Anterior cingulate cortex (tissue), 58 donors: ENCODE data around the gene E2F2.

Experiments used
- DNase-seq, 58 donors: peaks; one replicate each; lab custom pipeline; 2025; lab: John Stamatoyannopoulos, UW

Gene E2F2, protein sequence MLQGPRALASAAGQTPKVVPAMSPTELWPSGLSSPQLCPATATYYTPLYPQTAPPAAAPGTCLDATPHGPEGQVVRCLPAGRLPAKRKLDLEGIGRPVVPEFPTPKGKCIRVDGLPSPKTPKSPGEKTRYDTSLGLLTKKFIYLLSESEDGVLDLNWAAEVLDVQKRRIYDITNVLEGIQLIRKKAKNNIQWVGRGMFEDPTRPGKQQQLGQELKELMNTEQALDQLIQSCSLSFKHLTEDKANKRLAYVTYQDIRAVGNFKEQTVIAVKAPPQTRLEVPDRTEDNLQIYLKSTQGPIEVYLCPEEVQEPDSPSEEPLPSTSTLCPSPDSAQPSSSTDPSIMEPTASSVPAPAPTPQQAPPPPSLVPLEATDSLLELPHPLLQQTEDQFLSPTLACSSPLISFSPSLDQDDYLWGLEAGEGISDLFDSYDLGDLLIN

GRCh38 chr1:23530747-23531561 is at the start of gene E2F2:
E2F2 (minus strand) TSS chr1:23531233; CDS start chr1:23530793, 440 bp downstream.
- peak in 55 of 58 donors; percentile 14 to 92 (median 73) for DNase-seq

GRCh38 chr1:23578997-23579363 is 47.9 kb upstream of the E2F2 start:
- no peak for DNase-seq

- no peak for DNase-seq
These were observed 47.4 kb upstream of the E2F2 start for GRCh38 chr1:23578311-23578996.

GRCh38 chr1:23577056-23578004 is 46.3 kb upstream of the E2F2 start:
- peak in 2 of 58 donors; percentile 9 to 25 for DNase-seq

- DNase-seq, result no peak
These were observed 45.5 kb upstream of the E2F2 start for GRCh38 chr1:23576338-23577055.

GRCh38 chr1:23575226-23575810 is 44.3 kb upstream of the E2F2 start:
- no peak for DNase-seq

DNA sequence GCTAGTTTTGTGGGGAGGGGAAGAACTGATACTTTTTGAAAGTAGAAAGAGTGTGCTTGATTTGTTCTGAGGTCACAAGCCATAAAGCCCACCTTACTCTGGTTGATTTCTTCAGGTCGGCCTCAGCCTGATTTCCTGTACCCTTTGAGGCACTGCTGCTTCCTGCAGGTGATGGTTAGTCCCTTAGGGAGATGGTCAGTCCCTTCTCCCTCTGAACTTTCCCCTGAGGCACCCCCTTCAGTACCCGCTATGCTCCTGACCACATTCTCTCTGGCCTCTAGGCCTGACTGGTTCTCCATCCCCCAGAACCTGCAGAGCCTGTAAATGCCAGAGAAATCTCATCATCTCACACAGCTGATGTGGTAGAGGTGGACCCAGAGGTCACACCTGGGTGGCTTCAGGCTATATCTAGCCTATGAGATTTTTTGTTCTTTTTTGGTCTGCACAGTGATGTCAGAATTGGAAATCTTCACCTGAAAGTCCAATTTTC is 43.3 kb upstream of the E2F2 start:
- DNase-seq, result no peak

- DNase-seq, result no peak
These were observed 42.6 kb upstream of the E2F2 start for GRCh38 chr1:23573574-23574182.

DNA sequence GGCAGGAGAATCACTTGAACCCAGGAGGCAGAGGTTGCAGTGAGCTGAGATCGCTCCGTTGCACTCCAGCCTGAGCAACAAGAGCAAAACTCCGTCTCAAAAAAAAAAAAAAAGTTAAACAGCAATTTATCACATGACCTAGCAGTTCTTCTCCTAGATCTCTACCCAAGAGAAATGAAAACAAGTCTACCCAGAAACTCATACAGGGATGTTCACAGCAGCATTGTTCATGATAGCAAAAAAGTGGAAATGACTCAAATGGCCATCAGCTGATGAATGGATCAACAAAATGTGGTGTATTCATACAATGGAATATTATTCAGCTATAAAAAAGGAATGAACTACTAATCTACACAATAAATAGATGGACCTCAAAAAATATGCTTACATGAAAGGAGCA is 40.4 kb upstream of the E2F2 start:
- DNase-seq, result no peak

DNA sequence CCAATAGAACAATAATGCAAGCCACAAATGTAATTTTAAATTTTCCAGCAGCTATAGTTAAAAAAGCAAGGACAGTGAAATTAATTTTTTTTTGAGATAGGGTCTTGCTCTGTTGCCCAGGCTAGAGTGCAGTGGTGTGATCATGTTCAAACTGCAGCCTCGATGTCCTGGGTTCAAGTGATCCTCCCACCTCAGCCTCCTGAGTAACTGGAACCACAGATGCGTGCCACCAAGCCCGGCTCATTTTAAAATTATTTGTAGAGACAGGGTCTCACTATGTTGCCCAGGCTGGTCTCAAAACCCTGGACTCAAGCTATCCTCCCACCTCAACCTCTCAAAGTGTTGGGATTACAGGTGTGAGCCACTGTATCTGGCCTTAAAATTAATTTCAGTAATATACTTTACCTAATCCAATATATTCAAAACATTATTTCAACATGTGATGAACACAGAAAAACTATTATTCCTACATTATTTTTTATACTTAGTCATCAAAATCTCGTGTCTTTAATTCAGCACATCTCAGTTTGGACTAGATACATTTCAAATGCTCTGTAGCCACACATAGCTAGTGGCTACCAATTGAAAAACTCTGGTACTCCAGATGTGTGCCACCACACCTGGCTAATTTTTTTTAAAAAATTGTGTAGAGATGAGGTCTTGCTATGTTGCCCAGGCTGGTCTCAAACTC is 39.1 kb upstream of the E2F2 start:
- DNase-seq, result no peak

GRCh38 chr1:23568608-23569383 is 37.8 kb upstream of the E2F2 start:
- DNase-seq, result peak in 1 of 58 donors; percentile 54

DNA sequence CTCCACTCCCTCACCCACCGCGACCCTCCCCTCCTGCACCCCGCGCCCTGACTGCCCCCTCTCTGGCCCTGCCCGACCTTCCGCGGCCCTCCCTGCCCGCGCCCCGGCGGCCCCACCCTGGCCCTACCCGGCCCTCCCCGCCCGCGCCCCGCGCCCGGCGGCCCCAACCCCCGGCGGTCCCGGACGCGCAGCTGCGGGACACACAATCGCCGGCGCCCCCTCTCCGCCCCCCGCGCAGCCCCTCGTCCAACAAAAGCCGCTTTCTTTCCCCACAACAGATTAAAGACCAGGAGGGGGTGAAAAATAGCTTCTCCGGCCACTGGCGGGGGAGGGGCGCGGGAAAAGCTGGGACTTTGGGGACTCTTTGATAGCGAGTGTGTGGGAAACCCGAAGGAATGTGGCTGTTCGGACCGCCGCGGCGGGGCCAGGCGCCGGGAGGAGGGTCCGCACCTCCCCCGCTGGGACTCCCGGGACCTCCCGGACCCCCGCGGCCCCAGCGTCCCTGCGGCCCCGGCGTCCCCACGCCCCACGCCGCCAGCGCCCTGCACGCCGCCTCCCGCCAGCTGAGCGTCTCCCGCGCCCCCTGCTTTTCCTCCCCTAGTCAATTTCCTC is 37.1 kb upstream of the E2F2 start:
- peak in 47 of 58 donors; percentile 7 to 85 (median 53) for DNase-seq

DNA sequence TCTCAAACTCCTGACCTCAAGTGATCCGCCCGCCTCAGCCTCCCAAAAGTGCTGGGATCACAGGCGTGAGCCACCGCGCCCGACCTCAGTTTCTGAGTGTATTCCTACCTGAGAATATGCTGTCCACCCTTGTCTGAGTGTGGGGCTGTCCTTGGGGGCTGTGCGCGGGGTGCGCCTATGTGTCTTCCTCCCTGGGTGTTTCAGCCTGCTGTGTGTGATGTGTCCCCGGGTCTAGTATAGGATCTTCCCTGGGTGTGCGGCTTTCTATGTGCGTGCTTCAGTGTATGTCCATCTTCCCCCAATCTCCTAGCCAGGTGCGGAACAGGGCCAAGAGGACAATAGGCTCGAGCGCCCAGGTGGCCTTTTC is 36.6 kb upstream of the E2F2 start:
- no peak for DNase-seq

DNA sequence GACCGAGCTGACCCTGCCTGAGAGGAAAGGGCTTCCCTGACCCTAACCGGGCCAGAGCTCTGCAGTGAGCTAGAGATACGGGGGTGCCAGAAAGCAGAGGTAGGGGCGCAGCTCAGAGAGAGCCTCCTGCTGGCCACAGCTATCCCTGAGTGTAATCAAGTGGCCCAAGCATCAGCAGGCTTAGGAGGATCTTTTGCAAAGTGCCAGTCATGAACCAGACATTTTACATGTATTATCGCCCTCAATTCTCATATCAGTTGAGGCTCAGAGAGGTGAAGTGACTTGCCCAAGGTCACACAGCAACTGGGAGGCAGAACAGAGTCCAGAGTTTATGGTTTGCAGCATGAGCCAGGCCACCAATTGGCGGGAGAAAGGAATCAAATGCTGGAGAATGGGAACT is 35.3 kb upstream of the E2F2 start:
- DNase-seq, result no peak

- no peak for DNase-seq
These were observed 34.7 kb upstream of the E2F2 start for GRCh38 chr1:23565776-23566175.

DNA sequence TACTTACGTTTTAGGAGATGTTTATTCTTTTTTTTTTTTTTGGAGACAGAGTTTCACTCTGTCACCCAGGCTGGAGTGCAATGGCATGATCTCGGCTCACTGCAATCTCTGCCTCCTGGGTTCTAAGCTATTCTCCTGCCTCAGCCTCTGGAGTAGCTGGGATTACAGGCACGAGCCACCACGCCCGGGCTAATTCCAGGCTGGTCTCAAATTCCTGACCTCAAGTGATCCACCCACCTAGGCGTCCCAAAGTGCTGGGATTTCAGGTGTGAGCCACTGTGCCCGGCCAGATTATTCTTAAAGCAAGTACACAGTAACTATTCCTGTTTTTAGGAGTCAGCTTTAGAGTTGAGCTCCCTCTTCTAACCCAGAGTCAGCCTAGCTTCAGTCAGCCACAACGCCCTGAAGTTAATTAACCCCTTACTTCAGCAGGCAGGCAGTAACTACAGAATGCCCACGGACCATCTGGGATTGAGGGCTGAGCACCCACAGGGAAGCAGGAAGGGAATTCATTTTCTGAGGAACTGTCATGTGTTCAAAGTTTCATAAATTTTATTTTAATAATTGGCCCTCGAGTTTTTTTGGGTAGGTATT is 33.6 kb upstream of the E2F2 start:
- no peak for DNase-seq
